Measurements from ENCODE around the gene GPR141.
"Not testable (repeated sequence)": the region's sequence is repeated elsewhere in the genome, so short reads cannot be mapped to it uniquely, and the experiment has no call there.

Gene GPR141

DNA sequence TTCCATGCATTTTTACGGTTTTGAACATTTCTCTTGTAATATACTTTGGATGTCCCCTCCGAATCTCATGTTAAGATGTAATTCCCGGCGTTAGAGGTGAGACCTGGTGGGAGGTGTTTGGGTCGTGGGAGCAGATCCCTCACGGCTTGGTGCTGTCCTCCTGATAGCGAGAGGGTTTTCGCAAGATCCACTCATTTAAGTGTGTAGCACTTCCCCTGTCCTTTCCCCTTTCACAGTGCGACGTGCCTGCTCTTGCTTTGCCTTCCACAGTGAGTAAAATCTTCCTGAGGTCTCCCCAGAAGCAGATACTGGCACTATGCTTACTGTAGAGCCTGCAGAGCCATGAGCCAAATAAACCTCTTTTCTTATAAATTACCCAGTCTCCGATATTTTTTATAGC is 6.6 kb downstream of the GPR141 start:
- no peaks in the 10 kb centered on the region for H3K9me3 ChIP-seq (replicated peaks; ENCODE audit: low read length)
- no peak overlapping the region for H3K4me3 ChIP-seq (ENCODE audit: low read length)
- no peaks in the 10 kb centered on the region for H3K36me3 ChIP-seq (ENCODE audit: insufficient read depth, low read length)
- H3K4me1 ChIP-seq (ENCODE audit: control insufficient read depth, insufficient read depth, low read length), result no peaks in the 10 kb centered on the region
- H3K27me3 ChIP-seq (ENCODE audit: control insufficient read depth, insufficient read depth, low read length), result no peaks in the 10 kb centered on the region
- no peak overlapping the region for H3K9ac ChIP-seq (ENCODE audit: low read depth, low read length)
- no peak overlapping the region for H3K4me2 ChIP-seq (ENCODE audit: low read length)

DNA sequence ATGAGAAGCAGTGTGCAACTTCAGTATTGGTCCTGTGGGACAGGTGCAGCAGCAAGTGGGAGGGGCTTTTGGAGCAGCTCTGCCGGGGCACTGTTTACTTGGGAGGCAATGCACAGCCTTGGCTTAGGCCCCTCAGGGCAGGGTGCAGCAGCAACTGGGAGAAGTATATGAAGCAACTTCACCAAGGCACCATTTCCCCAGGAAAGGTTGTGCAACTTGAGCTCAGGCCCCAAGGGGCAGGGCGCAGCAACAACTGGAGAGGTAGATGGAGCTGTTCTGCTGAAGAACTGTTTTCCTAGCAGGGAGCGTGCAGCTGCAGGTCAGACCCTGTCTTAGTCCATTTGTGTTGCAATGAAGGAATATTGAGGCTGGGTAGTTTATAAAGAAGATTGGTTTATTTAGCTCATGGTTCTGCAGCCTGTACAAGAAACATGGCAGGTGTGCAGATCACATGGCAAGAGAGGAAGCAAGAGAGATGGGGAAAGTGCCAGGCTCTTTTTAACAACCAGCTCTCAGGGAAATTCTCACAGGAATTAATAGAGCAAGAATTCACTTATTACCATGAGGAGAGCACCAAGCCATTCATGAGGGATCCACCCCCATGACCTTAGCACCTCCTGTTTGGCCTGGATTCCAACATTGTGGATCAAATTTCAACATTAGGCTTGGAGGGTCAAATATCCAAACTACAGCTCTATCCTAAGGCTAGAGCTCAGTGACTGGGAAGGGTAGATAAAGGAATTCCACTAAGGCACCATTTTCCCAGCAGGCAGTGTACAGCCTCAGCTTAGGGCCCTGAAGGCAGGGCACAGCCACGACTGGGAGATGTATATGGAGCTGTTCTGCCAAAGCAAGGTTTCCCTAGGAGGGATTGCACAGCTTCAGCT is 10.9 kb downstream of the GPR141 start:
- Histone ChIP-seq H3K4me3 (ENCODE audit: low read length) (no peak overlapping the region), H3K27me3 (ENCODE audit: control insufficient read depth, insufficient read depth, low read length) (no peaks in the 10 kb centered on the region), H3K9me3 (replicated peaks; ENCODE audit: low read length) (no peaks in the 10 kb centered on the region), H3K4me2 (ENCODE audit: low read length) (no peak overlapping the region), H3K36me3 (ENCODE audit: insufficient read depth, low read length) (no peaks in the 10 kb centered on the region), H3K4me1 (ENCODE audit: control insufficient read depth, insufficient read depth, low read length) (no peaks in the 10 kb centered on the region), H3K9ac (ENCODE audit: low read depth, low read length) (no peak overlapping the region)

DNA sequence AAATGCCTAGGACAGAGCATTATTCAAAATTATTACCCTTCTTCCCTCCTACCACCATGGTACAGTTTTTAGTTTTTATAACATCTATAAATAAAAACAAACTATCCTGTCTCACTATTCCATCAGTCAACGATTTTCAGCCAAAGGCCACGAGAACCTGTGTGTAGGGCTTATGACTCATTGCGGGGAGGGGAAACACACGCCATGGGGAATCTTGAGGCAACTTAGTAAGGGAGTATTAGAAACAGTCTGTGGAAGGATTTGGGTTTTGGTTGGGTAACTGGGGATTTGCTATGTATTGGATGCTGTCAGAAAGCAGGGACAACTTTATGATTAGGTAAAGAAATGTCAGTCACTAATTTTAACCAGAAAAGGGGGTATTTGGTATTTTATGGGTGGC is 14.7 kb downstream of the GPR141 start:
- no peaks in the 10 kb centered on the region for H3K9me3 ChIP-seq (replicated peaks; ENCODE audit: low read length)
- no peak overlapping the region for H3K4me2 ChIP-seq (ENCODE audit: low read length)
- no peak overlapping the region for H3K4me3 ChIP-seq (ENCODE audit: low read length)
- H3K9ac ChIP-seq (ENCODE audit: low read depth, low read length), result no peak overlapping the region
- no peaks in the 10 kb centered on the region for H3K36me3 ChIP-seq (ENCODE audit: insufficient read depth, low read length)
- H3K27me3 ChIP-seq (ENCODE audit: control insufficient read depth, insufficient read depth, low read length), result no peaks in the 10 kb centered on the region
- no peaks in the 10 kb centered on the region for H3K4me1 ChIP-seq (ENCODE audit: control insufficient read depth, insufficient read depth, low read length)

DNA sequence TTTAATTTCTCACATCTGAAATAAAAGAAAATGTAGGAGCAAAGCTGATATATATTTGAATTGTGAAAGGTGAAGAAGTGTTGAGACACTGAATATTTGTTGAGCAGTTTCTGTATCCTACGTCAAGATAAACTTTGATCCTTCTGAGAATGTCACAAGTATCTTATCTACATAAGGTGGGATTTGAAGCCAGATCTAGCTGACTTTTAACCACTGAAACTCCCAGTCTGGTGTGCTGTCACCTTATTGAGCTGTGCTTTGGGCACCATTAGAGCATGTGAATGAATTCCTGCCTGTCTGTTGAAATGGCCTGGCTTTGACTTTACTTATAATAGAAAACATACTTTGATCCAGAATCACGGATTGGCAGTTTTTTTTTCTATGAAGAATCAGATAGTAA is 15.2 kb downstream of the GPR141 start:
- H3K27me3 ChIP-seq (ENCODE audit: control insufficient read depth, insufficient read depth, low read length), result no peaks in the 10 kb centered on the region
- H3K4me1 ChIP-seq (ENCODE audit: control insufficient read depth, insufficient read depth, low read length), result no peaks in the 10 kb centered on the region
- H3K36me3 ChIP-seq (ENCODE audit: insufficient read depth, low read length), result no peaks in the 10 kb centered on the region
- H3K9me3 ChIP-seq (replicated peaks; ENCODE audit: low read length), result no peaks in the 10 kb centered on the region
- H3K4me3 ChIP-seq (ENCODE audit: low read length), result no peak overlapping the region
- H3K4me2 ChIP-seq (ENCODE audit: low read length), result no peak overlapping the region
- H3K9ac ChIP-seq (ENCODE audit: low read depth, low read length), result no peak overlapping the region

DNA sequence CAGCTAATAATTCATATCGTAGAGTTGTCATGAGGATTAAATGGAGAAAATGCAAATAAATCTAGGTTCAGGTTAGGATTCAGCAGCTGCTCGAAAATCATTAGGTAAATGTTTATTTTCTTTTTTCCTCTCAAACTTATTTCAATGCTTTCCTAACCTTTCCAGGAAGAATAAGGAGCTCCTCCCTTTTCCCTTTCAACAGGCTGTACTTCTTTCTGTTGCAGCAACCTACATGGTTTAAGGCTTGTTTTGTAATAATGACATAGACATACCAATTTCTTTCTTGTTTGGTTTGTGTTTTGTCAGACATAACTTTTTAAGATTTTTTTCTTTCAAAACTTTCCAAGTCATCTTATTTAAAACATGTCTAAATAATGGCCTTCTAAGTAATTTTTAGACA is 18.2 kb downstream of the GPR141 start:
- Histone ChIP-seq H3K4me2 (ENCODE audit: low read length) (no peak overlapping the region), H3K4me3 (ENCODE audit: low read length) (no peak overlapping the region), H3K4me1 (ENCODE audit: control insufficient read depth, insufficient read depth, low read length) (no peaks in the 10 kb centered on the region), H3K27me3 (ENCODE audit: control insufficient read depth, insufficient read depth, low read length) (no peaks in the 10 kb centered on the region), H3K36me3 (ENCODE audit: insufficient read depth, low read length) (no peaks in the 10 kb centered on the region), H3K9ac (ENCODE audit: low read depth, low read length) (no peak overlapping the region), H3K9me3 (replicated peaks; ENCODE audit: low read length) (no peaks in the 10 kb centered on the region)

DNA sequence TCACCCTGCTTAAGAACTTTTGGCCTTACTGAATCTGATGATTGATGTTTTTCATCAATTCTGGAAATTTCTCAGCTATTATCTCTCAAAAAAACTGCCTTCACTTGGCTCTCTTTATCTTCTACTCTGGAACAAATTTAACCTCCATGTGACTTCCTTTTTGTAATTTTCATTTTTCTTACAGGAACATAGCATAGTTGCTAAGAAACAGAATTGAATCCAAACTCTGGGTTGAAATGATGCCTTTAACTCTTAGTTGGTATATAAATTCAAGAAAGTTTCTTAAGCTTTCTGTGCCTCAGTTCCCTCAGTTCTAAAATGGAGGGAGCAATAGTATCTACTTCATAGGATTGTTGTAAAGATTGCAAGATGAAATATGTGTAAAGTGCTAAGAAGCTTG is 19.8 kb downstream of the GPR141 start:
- no peak overlapping the region for H3K4me3 ChIP-seq (ENCODE audit: low read length)

DNA sequence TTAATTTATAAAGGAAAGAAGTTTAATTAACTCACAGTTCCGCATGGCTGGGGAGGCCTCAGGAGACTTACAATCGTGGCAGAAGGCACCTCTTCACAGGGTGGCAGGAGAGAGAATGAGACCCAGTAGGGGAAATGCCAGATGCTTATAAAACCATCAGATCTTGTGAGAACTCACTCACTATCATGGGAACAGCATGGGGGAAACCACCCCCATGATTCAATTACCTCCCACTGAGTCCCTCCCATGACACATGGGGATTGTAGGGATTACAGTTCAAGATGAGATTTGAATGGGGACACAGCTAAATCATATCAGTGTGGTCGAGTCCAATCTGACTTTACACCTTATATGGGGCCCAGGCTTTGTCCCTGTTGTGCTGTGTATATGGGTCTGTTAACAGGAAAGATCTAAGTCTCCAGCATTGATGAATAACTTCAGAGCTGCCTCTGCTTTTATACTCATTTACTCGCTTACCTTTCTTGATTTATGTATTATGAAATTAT is 20.8 kb downstream of the GPR141 start:
- H3K27me3 ChIP-seq (ENCODE audit: control insufficient read depth, insufficient read depth, low read length); H3K9ac ChIP-seq (ENCODE audit: low read depth, low read length); H3K4me2 ChIP-seq (ENCODE audit: low read length); H3K9me3 ChIP-seq (replicated peaks; ENCODE audit: low read length); H3K4me3 ChIP-seq (ENCODE audit: low read length); H3K36me3 ChIP-seq (ENCODE audit: insufficient read depth, low read length); H3K4me1 ChIP-seq (ENCODE audit: control insufficient read depth, insufficient read depth, low read length): not testable (repeated sequence)

More for the DNA sequence above, 19.8 kb downstream of the GPR141 start:
- H3K4me2 ChIP-seq (ENCODE audit: low read length), result no peak overlapping the region
- no peaks in the 10 kb centered on the region for H3K36me3 ChIP-seq (ENCODE audit: insufficient read depth, low read length)
- H3K4me1 ChIP-seq (ENCODE audit: control insufficient read depth, insufficient read depth, low read length), result no peaks in the 10 kb centered on the region
- H3K27me3 ChIP-seq (ENCODE audit: control insufficient read depth, insufficient read depth, low read length), result no peaks in the 10 kb centered on the region
- H3K9ac ChIP-seq (ENCODE audit: low read depth, low read length), result no peak overlapping the region
- H3K9me3 ChIP-seq (replicated peaks; ENCODE audit: low read length), result no peaks in the 10 kb centered on the region

DNA sequence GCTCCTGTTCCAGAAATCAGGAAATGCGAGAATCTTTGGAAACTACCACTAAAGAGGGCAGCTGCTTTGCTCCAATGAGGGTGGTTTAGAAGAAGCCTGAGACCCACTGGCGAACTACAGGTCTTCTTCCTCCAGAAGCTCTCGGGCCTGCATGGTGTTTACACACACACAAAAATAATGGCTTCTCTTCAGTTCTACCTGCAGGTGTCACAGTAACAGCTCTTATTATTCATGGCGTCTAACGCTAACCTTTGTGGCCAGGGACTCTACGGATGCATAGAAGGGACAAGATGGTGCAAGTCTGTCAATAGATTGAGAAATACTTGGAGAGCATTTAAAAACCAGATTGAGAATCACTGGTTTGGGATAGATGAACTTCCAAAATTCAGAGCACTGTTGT is 22.4 kb downstream of the GPR141 start:
- no peak overlapping the region for H3K4me3 ChIP-seq (ENCODE audit: low read length)
- no peaks in the 10 kb centered on the region for H3K4me1 ChIP-seq (ENCODE audit: control insufficient read depth, insufficient read depth, low read length)
- no peaks in the 10 kb centered on the region for H3K9me3 ChIP-seq (replicated peaks; ENCODE audit: low read length)
- no peak overlapping the region for H3K9ac ChIP-seq (ENCODE audit: low read depth, low read length)
- no peak overlapping the region for H3K4me2 ChIP-seq (ENCODE audit: low read length)
- H3K36me3 ChIP-seq (ENCODE audit: insufficient read depth, low read length), result no peaks in the 10 kb centered on the region
- H3K27me3 ChIP-seq (ENCODE audit: control insufficient read depth, insufficient read depth, low read length), result no peaks in the 10 kb centered on the region

DNA sequence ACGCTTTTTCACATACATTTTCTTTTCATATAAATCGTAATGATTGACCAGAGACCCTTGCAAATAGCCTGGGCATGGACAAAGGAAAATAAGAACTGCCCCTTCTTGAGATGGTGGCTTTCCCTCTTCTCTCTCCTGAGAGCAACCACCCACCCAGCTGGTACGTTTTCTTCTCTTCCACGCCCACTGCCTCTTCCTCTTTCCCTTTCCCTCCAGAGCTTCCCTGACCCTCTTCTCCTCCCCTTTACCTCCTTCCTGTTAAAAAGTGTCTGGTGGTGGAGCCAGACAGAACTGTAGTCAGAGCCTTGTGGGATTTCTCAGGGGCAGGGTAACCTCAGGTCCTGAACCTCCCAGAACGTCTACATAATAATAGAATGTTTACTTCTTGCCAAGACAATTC is 23.2 kb downstream of the GPR141 start:
- H3K4me1 ChIP-seq (ENCODE audit: control insufficient read depth, insufficient read depth, low read length), result no peaks in the 10 kb centered on the region
- H3K27me3 ChIP-seq (ENCODE audit: control insufficient read depth, insufficient read depth, low read length), result no peaks in the 10 kb centered on the region
- no peak overlapping the region for H3K4me3 ChIP-seq (ENCODE audit: low read length)
- H3K36me3 ChIP-seq (ENCODE audit: insufficient read depth, low read length), result no peaks in the 10 kb centered on the region
- H3K4me2 ChIP-seq (ENCODE audit: low read length), result no peak overlapping the region
- H3K9me3 ChIP-seq (replicated peaks; ENCODE audit: low read length), result no peaks in the 10 kb centered on the region
- no peak overlapping the region for H3K9ac ChIP-seq (ENCODE audit: low read depth, low read length)

DNA sequence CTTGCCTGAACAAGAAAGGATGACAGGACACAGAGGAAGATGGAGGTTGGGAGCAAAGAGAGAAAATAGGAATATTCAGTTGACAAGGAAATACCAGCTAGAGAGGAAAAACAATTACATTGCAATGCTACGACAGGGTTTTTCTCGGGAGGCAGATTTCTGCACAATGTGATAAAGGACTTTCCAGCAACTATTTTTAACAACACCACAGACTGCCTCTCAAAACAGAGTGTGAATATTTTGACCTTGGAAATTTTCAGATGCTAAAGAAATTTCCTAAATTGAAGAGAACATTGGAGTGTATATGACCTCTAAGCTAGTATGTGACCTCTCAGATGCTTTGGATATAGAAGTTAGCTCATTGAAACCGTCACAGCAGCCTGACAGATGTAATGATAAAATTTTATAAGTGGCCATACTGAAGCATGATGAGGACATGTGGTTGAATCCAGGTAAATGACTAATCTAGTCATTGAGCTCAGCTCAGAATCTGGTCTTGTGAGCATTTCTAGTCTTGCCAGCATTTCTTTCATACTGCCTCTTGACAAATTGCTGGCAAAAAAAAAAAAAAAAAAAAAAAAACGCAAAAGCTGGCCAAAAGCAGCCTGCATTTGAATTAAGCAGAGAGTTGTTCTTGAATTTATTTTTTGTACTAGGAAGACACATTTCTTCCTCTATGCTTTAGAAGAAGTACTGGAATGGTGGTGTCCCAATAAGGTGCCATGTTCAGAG is 24.4 kb downstream of the GPR141 start:
- no peaks in the 10 kb centered on the region for H3K36me3 ChIP-seq (ENCODE audit: insufficient read depth, low read length)
- no peaks in the 10 kb centered on the region for H3K4me1 ChIP-seq (ENCODE audit: control insufficient read depth, insufficient read depth, low read length)
- no peak overlapping the region for H3K4me3 ChIP-seq (ENCODE audit: low read length)
- H3K9me3 ChIP-seq (replicated peaks; ENCODE audit: low read length), result no peaks in the 10 kb centered on the region
- H3K9ac ChIP-seq (ENCODE audit: low read depth, low read length), result no peak overlapping the region
- H3K27me3 ChIP-seq (ENCODE audit: control insufficient read depth, insufficient read depth, low read length), result no peaks in the 10 kb centered on the region
- H3K4me2 ChIP-seq (ENCODE audit: low read length), result no peak overlapping the region

DNA sequence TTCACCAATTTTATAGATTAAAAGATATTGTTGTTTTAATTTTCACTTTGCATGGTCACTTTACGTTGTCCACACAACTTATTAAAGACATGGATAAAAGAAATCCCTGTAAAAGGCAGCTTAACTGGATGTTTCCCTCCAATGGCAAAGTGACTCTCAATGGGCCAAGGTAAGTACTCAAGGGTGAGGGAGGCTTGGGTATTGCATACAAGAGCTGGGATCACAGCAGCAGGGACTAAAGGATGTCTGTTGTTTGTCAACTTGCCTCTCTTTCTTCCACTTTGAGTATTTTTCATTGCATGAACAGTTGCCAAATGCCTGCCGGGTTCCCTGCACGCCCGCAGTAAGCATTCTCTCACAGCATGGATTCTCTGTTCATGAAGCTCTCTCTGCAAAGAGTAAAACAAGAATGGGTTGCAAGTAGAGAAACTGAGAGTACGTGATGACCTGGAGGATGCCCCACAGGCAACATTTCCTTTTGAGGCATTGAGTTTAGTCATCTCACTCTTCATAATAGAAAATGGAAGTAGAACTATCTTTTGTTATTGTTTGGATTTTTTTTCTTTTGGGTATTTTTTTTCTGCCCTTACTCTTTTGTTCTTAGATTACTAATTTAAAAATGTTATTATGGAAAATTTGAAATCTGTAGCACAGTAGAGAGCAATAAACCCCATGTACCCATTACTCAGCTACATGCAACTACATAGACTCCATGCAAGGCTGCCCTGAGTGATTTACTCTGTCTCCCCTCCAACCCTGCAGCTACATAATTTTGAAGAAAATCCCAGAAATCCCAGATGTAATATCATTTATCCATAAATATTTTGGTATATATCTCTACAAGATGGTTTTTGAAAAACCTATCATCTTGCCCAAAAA is 26.3 kb downstream of the GPR141 start:
- no peaks in the 10 kb centered on the region for H3K36me3 ChIP-seq (ENCODE audit: insufficient read depth, low read length)
- no peaks in the 10 kb centered on the region for H3K4me1 ChIP-seq (ENCODE audit: control insufficient read depth, insufficient read depth, low read length)
- no peak overlapping the region for H3K9ac ChIP-seq (ENCODE audit: low read depth, low read length)
- no peak overlapping the region for H3K4me2 ChIP-seq (ENCODE audit: low read length)
- no peak overlapping the region for H3K4me3 ChIP-seq (ENCODE audit: low read length)
- H3K9me3 ChIP-seq (replicated peaks; ENCODE audit: low read length), result no peaks in the 10 kb centered on the region
- H3K27me3 ChIP-seq (ENCODE audit: control insufficient read depth, insufficient read depth, low read length), result no peaks in the 10 kb centered on the region

All from skeletal muscle satellite cell (primary cell).